MCF 10A (cell line): ENCODE measurements around the gene LITAF. TPM values are rescaled to one million over a fixed set of nuclear protein-coding genes. Genes with fewer than 3 reads are reported as not detected.
A peak's percentile ranks its signal among the peaks of the same experiment; 100 is the strongest.

ENCODE experiments used
- BruUV-seq: library from RNA; stranded (reverse); fragments of 400-500 nt; replicated peaks from 2 replicates; lab custom pipeline; 2021; lab: Mats Ljungman, UMichigan
- CTCF ChIA-PET: fragments of 300-600 bp; sonication (Branson Sonifier 250); formaldehyde crosslinking; extraction: SDS; loops from one replicate; lab custom pipeline; 2021; ENCODE audit warnings: antibody characterized with exemption, inconsistent platforms; lab: Yijun Ruan, JAX
- POLR2A ChIA-PET: fragments of 300-600, 350-650 bp; sonication (Branson Sonifier 250); formaldehyde crosslinking; extraction: SDS; loops from one replicate; lab custom pipeline; 2020; ENCODE audit warnings: antibody characterized with exemption, inconsistent platforms; lab: Yijun Ruan, JAX
- DNase-seq: peaks from one replicate; pipeline ENCODE4 v3.0.0-alpha.2; 2018; ENCODE audit not compliant: unreplicated experiment
- H3K27ac Mint-ChIP-seq: one replicate; pipeline ENCODE4 v1.8.0; 2022; ENCODE audit warnings: mild to moderate bottlenecking, low read depth, mixed read lengths; ENCODE audit not compliant: unreplicated experiment
- H3K27me3 Mint-ChIP-seq: one replicate; pipeline ENCODE4 v1.8.0; 2022; ENCODE audit warnings: mixed read lengths; ENCODE audit not compliant: insufficient read depth, unreplicated experiment
- H3K36me3 Mint-ChIP-seq: one replicate; pipeline ENCODE4 v1.8.0; 2022; ENCODE audit warnings: mild to moderate bottlenecking, moderate library complexity, mixed read lengths; ENCODE audit not compliant: insufficient read depth, unreplicated experiment
- H3K4me1 Mint-ChIP-seq: one replicate; pipeline ENCODE4 v1.8.0; 2022; ENCODE audit warnings: mixed read lengths; ENCODE audit not compliant: insufficient read depth, unreplicated experiment
- H3K4me3 Mint-ChIP-seq: one replicate; pipeline ENCODE4 v1.8.0; 2022; ENCODE audit warnings: mild to moderate bottlenecking, moderate library complexity, mixed read lengths; ENCODE audit not compliant: unreplicated experiment
- H3K9me3 Mint-ChIP-seq: one replicate; pipeline ENCODE4 v1.8.0; 2022; ENCODE audit warnings: mixed read lengths; ENCODE audit not compliant: unreplicated experiment
- CTCF ChIP-seq: fragments of 200-600 bp; IDR thresholded peaks from one replicate; pipeline ENCODE4 v1.8.0; 2022; ENCODE audit warnings: antibody characterized with exemption, mild to moderate bottlenecking; ENCODE audit not compliant: unreplicated experiment
- intact Hi-C: fragments of 100-400 bp; cut with micrococcal nuclease; formaldehyde crosslinking; loops from 2 replicates; pipeline ENCODE4 v1.14.1; 2022
- total RNA-seq: library from RNA; stranded (reverse); gene quantifications from 2 replicates; pipeline ENCODE4 v1.2.3, GENCODE V29; 2022

The LITAF gene
- total RNA-seq, 1 experiment from 2014 or later: 120 TPM

- POLR2A ChIA-PET: interaction anchor here (1.6 to 6.3 kb wide), 4 partner anchors 11 to 94 kb away, joined by 9 to 76 read pairs (median 24); partner anchors contain the start of gene LITAF
- no peak for TF ChIP-seq CTCF
- Mint-ChIP-seq H3K4me3 (no peak overlapping the region), H3K36me3 (peaks cover 7% of the 10 kb centered on the region), H3K9me3 (no peaks in the 10 kb centered on the region), H3K27ac (peak overlapping the region; percentile 81), H3K4me1 (peaks cover 26% of the 10 kb centered on the region), H3K27me3 (no peaks in the 10 kb centered on the region)
- DNase-seq: no peak
- CTCF ChIA-PET: interaction anchor here (0.5 to 3.2 kb wide), 7 partner anchors 8 to 372 kb away, joined by 3 to 16 read pairs (median 5); no protein-coding TSS in a partner anchor
- no TSS peak for BruUV-seq
- intact Hi-C loops: loop anchor here (5.0 kb wide), 1 partner anchor 222 kb away; no protein-coding TSS in a partner anchor
Observed at GRCh38 chr16:11629071-11630030, 42.6 kb upstream of the LITAF start.

- TF ChIP-seq CTCF: no peak
- Mint-ChIP-seq H3K4me1 (peaks cover 30% of the 10 kb centered on the region), H3K27ac (peak overlapping the region; percentile 81), H3K36me3 (peaks cover 7% of the 10 kb centered on the region), H3K4me3 (peak overlapping the region; percentile 44), H3K9me3 (no peaks in the 10 kb centered on the region), H3K27me3 (no peaks in the 10 kb centered on the region)
- intact Hi-C loops: loop anchor here (1.0 to 5.0 kb wide), 3 partner anchors 12 to 221 kb away; no protein-coding TSS in a partner anchor
- no TSS peak for BruUV-seq
- peak; percentile 99 for DNase-seq
- POLR2A ChIA-PET: interaction anchor here (0.6 to 6.3 kb wide), 19 partner anchors 9 to 132 kb away, joined by 3 to 76 read pairs (median 4); partner anchors contain the start of genes LITAF and TXNDC11
- CTCF ChIA-PET: interaction anchor here (0.6 to 3.2 kb wide), 9 partner anchors 10 to 357 kb away, joined by 3 to 16 read pairs (median 5); no protein-coding TSS in a partner anchor
Observed at GRCh38 chr16:11627822-11628457, 41.2 kb upstream of the LITAF start.

- TF ChIP-seq CTCF: no peak
- peaks cover 7% of the 10 kb centered on the region for H3K36me3 Mint-ChIP-seq
- CTCF ChIA-PET: interaction anchor here (0.6 to 3.2 kb wide), 8 partner anchors 9 to 131 kb away, joined by 3 to 16 read pairs (median 4); no protein-coding TSS in a partner anchor
- intact Hi-C loops: loop anchor here (5.0 kb wide), 1 partner anchor 220 kb away; no protein-coding TSS in a partner anchor
- no peak overlapping the region for H3K4me3 Mint-ChIP-seq
- H3K9me3 Mint-ChIP-seq: no peaks in the 10 kb centered on the region
- H3K4me1 Mint-ChIP-seq: peaks cover 30% of the 10 kb centered on the region
- POLR2A ChIA-PET: interaction anchor here (0.6 to 6.3 kb wide), 13 partner anchors 9 to 132 kb away, joined by 3 to 76 read pairs (median 8); partner anchors contain the start of genes LITAF and TXNDC11
- no peaks in the 10 kb centered on the region for H3K27me3 Mint-ChIP-seq
- TSS peak; percentile 80 for BruUV-seq
- H3K27ac Mint-ChIP-seq: peak overlapping the region; percentile 81
- DNase-seq: peak; percentile 38
Observed at GRCh38 chr16:11627292-11627663, 40.6 kb upstream of the LITAF start.
